SK-N-MC (cell line): Measurements from ENCODE around the gene EZH1.
"Not testable (repeated sequence)": the region's sequence is repeated elsewhere in the genome, so short reads cannot be mapped to it uniquely, and the experiment has no call there.

Experiments
- DNase-seq: peaks from one replicate; pipeline ENCODE4 v3.0.0-alpha.2; 2011; ENCODE audit warnings: low read depth, low spot score
- H3K27ac ChIP-seq: fragments of 200-600 bp; sonication (generic); 2 replicates; pipeline ENCODE4 v1.5.1; 2016; ENCODE audit warnings: mixed run types
- H3K36me3 ChIP-seq: fragments of 200-600 bp; sonication (generic); 2 replicates; pipeline ENCODE4 v1.6.1; 2017; ENCODE audit warnings: antibody characterized with exemption, low read length, mixed read lengths; ENCODE audit not compliant: insufficient read depth
- H3K4me3 ChIP-seq: fragments of 200-600 bp; sonication (generic); 2 replicates; pipeline ENCODE4 v1.5.1; 2016
- H3K9ac ChIP-seq: fragments of 200-600 bp; sonication (generic); 2 replicates; pipeline ENCODE4 v1.8.0; 2017; ENCODE audit warnings: mixed run types, mixed read lengths; ENCODE audit not compliant: insufficient read length
- H3K9me3 ChIP-seq: fragments of 200-600 bp; sonication (generic); 2 replicates; pipeline ENCODE4 v1.6.1; 2017; ENCODE audit warnings: low read depth, mild to moderate bottlenecking, antibody characterized with exemption, low read length, moderate library complexity, mixed read lengths
- EZH2 ChIP-seq: fragments of 200-600 bp; sonication (generic); IDR thresholded peaks from one replicate; pipeline ENCODE4 v1.6.1; 2017; ENCODE audit warnings: antibody characterized with exemption
- FOXP2 ChIP-seq: optimal IDR thresholded peaks from 2 replicates; pipeline ENCODE3; 2011; ENCODE audit warnings: mild to moderate bottlenecking, moderate library complexity; ENCODE audit not compliant: insufficient read depth; ENCODE audit errors: extremely low read length, control extremely low read depth
- POLR2AphosphoS5 ChIP-seq: IDR thresholded peaks from 2 replicates; pipeline ENCODE4 v1.6.1; 2012; ENCODE audit warnings: mild to moderate bottlenecking, low read depth, low read length, borderline replicate concordance

EZH1 gene

GRCh38 chr17:42665581-42666001, 79.2 kb downstream of the EZH1 start:
- Histone ChIP-seq H3K36me3 (peaks cover 42% of the 10 kb centered on the region), H3K4me3 (no peak overlapping the region), H3K9me3 (no peaks in the 10 kb centered on the region), H3K9ac (no peak overlapping the region), H3K27ac (no peak overlapping the region)
- DNase-seq, result no peak
- TF ChIP-seq EZH2, result no peak
- TF ChIP-seq FOXP2, result no peak
- TF ChIP-seq POLR2AphosphoS5, result no peak

- no peak overlapping the region for H3K9ac ChIP-seq
- peaks cover 11% of the 10 kb centered on the region; the same call in 1 of the 2 replicates for H3K36me3 ChIP-seq
- DNase-seq, result no peak
- no peak for TF ChIP-seq EZH2
- TF ChIP-seq FOXP2, result no peak
- no peak for TF ChIP-seq POLR2AphosphoS5
- peaks cover 8% of the 10 kb centered on the region; the same call in 1 of the 2 replicates for H3K9me3 ChIP-seq
- no peak overlapping the region for H3K27ac ChIP-seq
- H3K4me3 ChIP-seq, result no peak overlapping the region
Observed at GRCh38 chr17:42660692-42661345, 84.0 kb downstream of the EZH1 start.

DNA sequence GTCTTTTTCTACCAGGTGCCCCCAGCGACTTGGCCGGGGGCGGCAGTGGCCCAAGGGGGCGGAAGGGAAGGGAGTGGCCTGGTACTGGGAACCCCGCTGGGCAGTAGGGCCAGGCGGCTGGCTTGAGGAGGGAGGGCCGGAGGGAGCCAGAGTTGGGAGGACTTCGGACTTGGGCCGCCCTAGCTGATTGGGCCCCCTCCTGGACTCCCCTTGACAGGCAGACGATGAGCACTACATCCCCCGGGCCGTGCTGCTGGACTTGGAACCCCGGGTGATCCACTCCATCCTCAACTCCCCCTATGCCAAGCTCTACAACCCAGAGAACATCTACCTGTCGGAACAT, 84.9 kb downstream of the EZH1 start:
- H3K9ac ChIP-seq, DNase-seq, H3K9me3 ChIP-seq, H3K27ac ChIP-seq, H3K36me3 ChIP-seq: not testable (repeated sequence)
- H3K4me3 ChIP-seq, result peak overlapping the region; percentile 92

GRCh38 chr17:42659079-42659931, 85.5 kb downstream of the EZH1 start, which contains the start of gene TUBG2:
Gene TUBG2, plus strand, starts transcription at chr17:42659284. Its CDS starts 220 bp downstream, at chr17:42659504.
- H3K9me3 ChIP-seq, result peaks cover 8% of the 10 kb centered on the region; the same call in 1 of the 2 replicates
- no peak for DNase-seq
- TF ChIP-seq EZH2, result no peak
- no peak for TF ChIP-seq FOXP2
- peak; percentile 82 for TF ChIP-seq POLR2AphosphoS5
- peak within 1 kb of the TSS; percentile 74 for H3K9ac ChIP-seq
- peaks cover 8% of the 10 kb centered on the region; the same call in 1 of the 2 replicates for H3K36me3 ChIP-seq
- H3K27ac ChIP-seq, result no peak within 1 kb of the TSS; the same call in 1 of the 2 replicates
- peak within 1 kb of the TSS; percentile 92 for H3K4me3 ChIP-seq

DNA sequence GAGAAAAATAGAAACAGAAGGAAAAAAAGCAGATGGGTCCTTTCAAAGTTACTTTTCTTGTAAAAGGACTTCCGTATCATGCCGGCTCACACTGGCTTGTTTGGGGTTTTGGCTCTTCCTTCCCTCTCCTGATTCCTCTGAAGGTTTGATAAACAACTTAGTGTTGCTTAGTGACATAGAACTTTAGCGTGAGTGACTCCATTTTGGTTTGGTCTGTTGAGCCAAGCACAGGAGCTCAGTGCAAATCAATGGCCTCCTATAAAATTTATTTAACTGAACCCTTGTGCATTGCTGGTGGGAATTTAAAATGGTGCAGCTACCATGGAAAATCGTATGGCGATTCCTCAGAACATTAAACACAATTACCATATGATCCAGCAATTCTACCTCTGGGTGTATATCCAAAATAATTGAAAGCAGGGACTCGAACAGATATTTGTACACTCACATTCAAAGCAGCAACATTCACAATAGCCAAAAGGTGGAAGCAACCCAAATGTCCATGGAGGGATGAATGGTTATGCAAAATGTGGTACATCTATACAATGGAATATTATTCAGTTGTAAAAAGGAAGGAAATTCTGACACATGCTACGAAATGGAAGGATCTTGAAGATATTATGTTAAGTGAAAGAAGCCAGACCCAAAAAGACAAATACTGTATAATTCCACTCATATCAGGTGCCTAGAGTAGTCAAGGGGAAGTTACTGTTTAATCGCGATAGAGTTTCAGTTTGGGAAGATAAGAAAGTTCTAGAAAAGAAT, 86.8 kb downstream of the EZH1 start:
- Histone ChIP-seq H3K4me3 (no peak overlapping the region), H3K27ac (no peak overlapping the region)

DNA sequence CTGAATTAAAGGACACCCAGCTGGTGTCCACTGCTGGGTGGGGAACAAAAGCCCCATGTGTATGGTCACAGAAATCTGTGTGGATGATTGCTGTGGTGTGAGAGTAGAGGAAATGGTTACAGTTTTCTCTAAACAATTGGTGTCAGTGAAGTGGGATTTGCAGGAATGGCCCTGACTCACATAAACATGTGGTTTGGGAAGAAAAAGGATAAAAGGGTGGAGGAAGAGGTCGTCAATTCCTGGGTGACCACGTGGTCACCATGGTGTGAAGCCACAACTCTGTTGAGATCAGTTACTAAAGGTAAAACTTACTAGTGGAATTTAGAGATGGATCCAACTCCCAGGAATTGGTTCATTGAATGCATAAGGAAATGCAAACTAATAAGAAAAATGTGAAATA, 89.3 kb downstream of the EZH1 start:
- TF ChIP-seq FOXP2 (no peak), EZH2 (no peak), POLR2AphosphoS5 (no peak)
- no peak overlapping the region for H3K9ac ChIP-seq
- peaks cover 8% of the 10 kb centered on the region; the same call in 1 of the 2 replicates for H3K9me3 ChIP-seq
- H3K4me3 ChIP-seq, result no peak overlapping the region
- H3K27ac ChIP-seq, result peak overlapping the region; percentile 71
- no peaks in the 10 kb centered on the region for H3K36me3 ChIP-seq
- no peak for DNase-seq

More for the DNA sequence above, 86.8 kb downstream of the EZH1 start:
- no peak for TF ChIP-seq POLR2AphosphoS5
- TF ChIP-seq EZH2, result no peak
- no peak for TF ChIP-seq FOXP2
- Histone ChIP-seq H3K9me3 (peaks cover 8% of the 10 kb centered on the region; the same call in 1 of the 2 replicates), H3K9ac (no peak overlapping the region), H3K36me3 (peaks cover 8% of the 10 kb centered on the region; the same call in 1 of the 2 replicates)
- no peak for DNase-seq

DNA sequence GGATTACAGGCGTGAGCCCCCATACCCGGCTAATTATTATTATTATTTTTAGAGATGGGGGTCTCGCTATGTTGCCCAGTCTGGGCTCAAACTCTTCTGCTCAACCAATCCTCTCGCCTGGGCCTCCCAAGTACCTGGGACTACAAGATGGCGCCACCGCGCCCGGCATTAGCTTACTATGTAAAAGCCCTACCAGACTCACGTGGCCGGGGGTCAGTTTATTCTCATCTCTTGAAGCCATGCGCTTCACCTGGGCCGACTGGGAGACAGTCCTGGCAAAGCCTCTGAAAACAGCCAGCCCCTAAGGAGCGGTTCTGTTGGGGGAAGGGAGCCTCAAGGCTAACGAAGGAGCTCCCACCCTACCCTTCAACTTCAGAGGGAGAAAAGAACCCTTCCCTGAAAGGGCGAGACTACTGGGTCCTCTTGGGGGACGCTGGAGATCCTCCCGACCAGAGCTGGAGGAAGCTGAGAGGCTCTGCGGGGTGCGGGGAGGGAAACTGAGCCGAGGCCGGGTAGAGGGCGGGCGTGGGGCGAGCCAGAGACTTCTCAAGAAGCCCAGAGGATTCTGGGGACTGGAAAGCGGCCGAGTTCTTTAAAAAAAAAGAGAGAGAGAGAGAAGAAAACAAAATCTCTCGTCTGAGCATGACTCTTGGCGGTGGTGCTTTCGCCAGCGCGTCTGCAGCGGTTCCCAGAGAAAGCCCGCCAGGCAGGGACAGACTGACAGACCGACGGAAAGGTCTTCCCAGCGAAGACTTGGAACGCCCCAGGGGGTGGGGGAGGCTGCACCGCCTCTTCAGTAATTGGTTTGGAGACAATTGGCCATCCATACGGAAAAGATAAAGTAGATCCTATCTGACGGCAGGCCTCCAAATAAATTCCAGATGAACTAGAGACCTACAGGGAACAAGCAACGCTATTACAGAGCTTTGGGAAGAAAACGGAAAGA, 91.4 kb downstream of the EZH1 start:
- Histone ChIP-seq H3K9me3 (peaks cover 7% of the 10 kb centered on the region; the same call in 1 of the 2 replicates), H3K27ac (peak overlapping the region; percentile 99), H3K4me3 (peak overlapping the region; percentile 76), H3K9ac (peak overlapping the region; percentile 81), H3K36me3 (no peaks in the 10 kb centered on the region)
- peak; percentile 63 for DNase-seq
- no peak for TF ChIP-seq FOXP2
- no peak for TF ChIP-seq EZH2
- peak; percentile 38 for TF ChIP-seq POLR2AphosphoS5
